Measurements from ENCODE around the gene SMIM44.

The SMIM44 gene

DNA sequence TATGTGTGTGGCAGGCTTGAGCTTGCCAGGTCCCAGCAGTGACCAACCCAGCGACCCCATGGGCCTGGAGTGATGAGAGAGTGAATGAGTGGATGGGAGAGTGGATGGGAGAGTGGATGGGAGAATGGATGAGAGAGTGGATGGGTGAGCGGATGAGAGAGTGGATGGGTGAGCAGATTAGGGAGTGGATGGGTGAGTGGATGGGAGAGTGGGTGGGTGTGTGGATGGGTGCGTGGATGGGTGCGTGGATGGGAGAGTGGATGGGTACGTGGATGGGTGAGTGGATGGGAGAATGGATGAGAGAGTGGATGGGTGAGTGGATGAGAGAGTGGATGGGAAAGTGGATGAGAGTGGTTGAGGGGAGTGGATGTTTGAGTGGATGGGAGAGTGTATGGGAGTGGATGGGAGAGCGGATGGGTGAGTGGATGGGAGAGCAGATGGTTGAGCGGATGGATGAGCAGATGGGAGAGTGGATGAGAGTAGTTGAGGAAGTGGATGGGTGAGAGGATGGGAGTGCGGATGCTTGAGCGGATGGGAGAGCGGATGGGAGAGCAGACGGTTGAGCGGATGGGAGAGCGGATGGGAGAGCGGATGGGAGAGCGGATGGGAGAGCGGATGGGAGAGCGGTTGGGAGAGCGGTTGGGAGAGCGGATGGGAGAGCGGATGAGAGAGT, 45.4 kb upstream of the SMIM44 start:
- no peaks in the 10 kb centered on the region for H3K27me3 ChIP-seq (ENCODE audit: insufficient read depth, poor library complexity, severe bottlenecking)
- peaks cover 49% of the 10 kb centered on the region for H3K36me3 ChIP-seq (ENCODE audit: low read depth)
- H3K4me3 ChIP-seq (ENCODE audit: severe bottlenecking), result no peak overlapping the region
- no peak overlapping the region for H3K27ac ChIP-seq (ENCODE audit: poor library complexity, severe bottlenecking)
- DNase-seq (ENCODE audit: low spot score) (no peak), ATAC-seq (ENCODE audit: low read depth) (no peak)
- no peaks in the 10 kb centered on the region for H3K9me3 ChIP-seq (ENCODE audit: severe bottlenecking)
- TF ChIP-seq, protein P1, sequence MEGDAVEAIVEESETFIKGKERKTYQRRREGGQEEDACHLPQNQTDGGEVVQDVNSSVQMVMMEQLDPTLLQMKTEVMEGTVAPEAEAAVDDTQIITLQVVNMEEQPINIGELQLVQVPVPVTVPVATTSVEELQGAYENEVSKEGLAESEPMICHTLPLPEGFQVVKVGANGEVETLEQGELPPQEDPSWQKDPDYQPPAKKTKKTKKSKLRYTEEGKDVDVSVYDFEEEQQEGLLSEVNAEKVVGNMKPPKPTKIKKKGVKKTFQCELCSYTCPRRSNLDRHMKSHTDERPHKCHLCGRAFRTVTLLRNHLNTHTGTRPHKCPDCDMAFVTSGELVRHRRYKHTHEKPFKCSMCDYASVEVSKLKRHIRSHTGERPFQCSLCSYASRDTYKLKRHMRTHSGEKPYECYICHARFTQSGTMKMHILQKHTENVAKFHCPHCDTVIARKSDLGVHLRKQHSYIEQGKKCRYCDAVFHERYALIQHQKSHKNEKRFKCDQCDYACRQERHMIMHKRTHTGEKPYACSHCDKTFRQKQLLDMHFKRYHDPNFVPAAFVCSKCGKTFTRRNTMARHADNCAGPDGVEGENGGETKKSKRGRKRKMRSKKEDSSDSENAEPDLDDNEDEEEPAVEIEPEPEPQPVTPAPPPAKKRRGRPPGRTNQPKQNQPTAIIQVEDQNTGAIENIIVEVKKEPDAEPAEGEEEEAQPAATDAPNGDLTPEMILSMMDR (IDR thresholded peaks at IDR 0.05; ENCODE audit: poor library complexity, severe bottlenecking), result no peak
- H3K4me1 ChIP-seq (ENCODE audit: insufficient read depth, poor library complexity, severe bottlenecking), result no peaks in the 10 kb centered on the region

DNA sequence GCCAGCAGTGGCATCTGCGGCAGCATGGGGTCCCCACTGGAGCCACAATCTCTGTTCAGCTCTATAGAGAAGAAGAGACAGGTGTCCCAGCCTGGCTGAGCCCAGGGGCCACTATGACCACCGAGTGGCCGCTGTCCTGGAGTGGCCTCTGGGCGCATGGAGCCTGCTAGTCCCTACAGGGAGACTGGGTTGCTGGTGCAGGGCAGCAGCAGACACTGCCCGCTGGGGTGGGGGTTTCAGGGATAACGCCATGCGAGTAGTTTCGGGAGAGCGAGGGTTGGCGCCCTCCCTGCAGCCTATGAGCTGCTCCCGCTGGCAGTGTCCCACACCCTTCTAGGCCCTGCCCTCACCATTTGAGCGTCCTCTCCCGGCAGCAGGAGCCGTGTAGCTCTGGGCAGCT, 44.8 kb upstream of the SMIM44 start:
- Histone ChIP-seq H3K9me3 (ENCODE audit: severe bottlenecking) (no peaks in the 10 kb centered on the region), H3K4me1 (ENCODE audit: insufficient read depth, poor library complexity, severe bottlenecking) (no peaks in the 10 kb centered on the region), H3K27ac (ENCODE audit: poor library complexity, severe bottlenecking) (no peak overlapping the region), H3K36me3 (ENCODE audit: low read depth) (peaks cover 51% of the 10 kb centered on the region), H3K27me3 (ENCODE audit: insufficient read depth, poor library complexity, severe bottlenecking) (no peaks in the 10 kb centered on the region), H3K4me3 (ENCODE audit: severe bottlenecking) (no peak overlapping the region)
- TF ChIP-seq, protein P1 (IDR thresholded peaks at IDR 0.05; ENCODE audit: poor library complexity, severe bottlenecking), result no peak
- ATAC-seq (ENCODE audit: low read depth), result no peak
- DNase-seq (ENCODE audit: low spot score), result no peak

DNA sequence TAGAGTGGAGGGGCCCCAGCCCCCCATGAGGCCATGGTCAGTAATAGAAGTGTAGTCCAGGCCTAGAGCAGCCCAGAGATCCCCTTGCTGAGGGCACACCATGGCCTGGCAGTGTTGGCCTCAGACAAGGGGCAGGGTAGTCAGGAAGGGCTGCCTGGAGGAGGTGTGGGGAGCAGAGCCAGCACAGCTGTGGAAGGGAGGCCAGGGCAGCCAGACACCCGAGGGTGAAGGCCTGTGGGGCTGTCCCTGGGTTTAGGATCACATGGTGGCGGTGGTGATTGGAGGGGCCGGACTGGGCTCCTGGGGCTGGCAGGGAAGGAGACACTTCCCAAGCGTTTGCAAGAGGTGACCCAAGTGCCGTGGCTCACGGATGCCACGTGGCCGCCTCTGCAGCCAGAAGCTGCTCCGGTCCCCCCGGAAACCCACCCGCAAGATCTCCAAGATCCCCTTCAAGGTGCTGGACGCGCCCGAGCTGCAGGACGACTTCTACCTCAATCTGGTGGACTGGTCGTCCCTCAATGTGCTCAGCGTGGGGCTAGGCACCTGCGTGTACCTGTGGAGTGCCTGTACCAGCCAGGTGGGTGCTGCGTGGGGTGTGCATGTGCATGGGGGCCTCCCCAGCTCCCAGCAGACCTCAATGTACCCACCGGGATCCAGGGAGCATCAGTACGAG, 44.1 kb upstream of the SMIM44 start:
- no peak for DNase-seq (ENCODE audit: low spot score)
- TF ChIP-seq, protein P1 (IDR thresholded peaks at IDR 0.05; ENCODE audit: poor library complexity, severe bottlenecking), result no peak
- no peak overlapping the region for H3K4me3 ChIP-seq (ENCODE audit: severe bottlenecking)
- H3K27ac ChIP-seq (ENCODE audit: poor library complexity, severe bottlenecking), result no peak overlapping the region
- no peaks in the 10 kb centered on the region for H3K27me3 ChIP-seq (ENCODE audit: insufficient read depth, poor library complexity, severe bottlenecking)
- H3K9me3 ChIP-seq (ENCODE audit: severe bottlenecking), result no peaks in the 10 kb centered on the region
- H3K4me1 ChIP-seq (ENCODE audit: insufficient read depth, poor library complexity, severe bottlenecking), result no peaks in the 10 kb centered on the region
- ATAC-seq (ENCODE audit: low read depth), result no peak
- H3K36me3 ChIP-seq (ENCODE audit: low read depth), result peaks cover 51% of the 10 kb centered on the region

DNA sequence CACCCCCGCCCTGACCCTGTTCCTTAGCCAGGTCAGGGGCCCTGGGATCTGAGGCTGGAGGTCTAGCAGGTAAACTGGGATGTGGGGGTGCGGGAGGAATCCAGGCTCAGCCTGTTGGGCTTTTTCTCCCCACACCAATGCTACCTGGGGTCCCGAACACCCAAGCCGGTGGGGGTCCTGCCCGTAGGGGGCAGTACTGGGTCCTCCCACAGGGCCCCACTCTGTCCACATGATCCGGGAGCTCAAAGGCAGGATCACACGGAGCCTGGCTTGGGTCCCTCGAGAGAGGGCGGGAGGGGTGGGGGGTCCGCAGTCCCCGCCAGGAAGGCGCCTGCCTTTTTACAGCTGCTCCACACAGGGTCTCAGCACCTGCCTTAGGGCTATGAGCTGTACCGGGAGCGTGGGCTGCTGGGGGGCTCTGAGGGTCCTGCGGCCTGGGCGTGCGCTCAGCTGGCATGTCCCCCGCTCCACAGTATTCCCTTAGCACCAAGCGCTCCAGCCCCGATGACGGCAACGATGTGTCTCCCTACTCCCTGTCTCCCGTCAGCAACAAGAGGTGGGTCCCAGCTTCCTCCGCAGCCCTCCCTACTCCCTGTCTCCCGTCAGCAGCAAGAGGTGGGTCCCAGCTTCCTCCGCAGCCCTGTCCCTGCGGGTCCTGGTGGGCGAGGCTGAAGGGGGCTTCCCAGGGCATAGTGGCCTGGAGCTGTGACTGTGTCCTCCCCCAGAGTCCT, 43.4 kb upstream of the SMIM44 start:
- H3K4me3 ChIP-seq (ENCODE audit: severe bottlenecking), result no peak overlapping the region
- TF ChIP-seq, protein P1 (IDR thresholded peaks at IDR 0.05; ENCODE audit: poor library complexity, severe bottlenecking), result no peak
- no peak overlapping the region for H3K27ac ChIP-seq (ENCODE audit: poor library complexity, severe bottlenecking)
- ATAC-seq (ENCODE audit: low read depth) (no peak), DNase-seq (ENCODE audit: low spot score) (no peak)
- no peaks in the 10 kb centered on the region for H3K9me3 ChIP-seq (ENCODE audit: severe bottlenecking)
- H3K27me3 ChIP-seq (ENCODE audit: insufficient read depth, poor library complexity, severe bottlenecking), result no peaks in the 10 kb centered on the region
- no peaks in the 10 kb centered on the region for H3K4me1 ChIP-seq (ENCODE audit: insufficient read depth, poor library complexity, severe bottlenecking)
- peaks cover 56% of the 10 kb centered on the region for H3K36me3 ChIP-seq (ENCODE audit: low read depth)

All from RWPE2 (cell line).